GM12878 (cell line): ENCODE results near the gene FOXK1. TPM values are rescaled to one million over a fixed set of nuclear protein-coding genes. Genes with fewer than 3 reads are reported as not detected.
A peak's percentile ranks its signal among the peaks of the same experiment; 100 is the strongest.

Experiments used
- ATAC-seq: fragments of 200-7000 bp; cut with Tn5 transposase; 3 replicates; pipeline ENCODE4 v1.9.1; 2020; ENCODE audit warnings: mild to moderate bottlenecking, moderate library complexity
- BruUV-seq: library from RNA; stranded (reverse); fragments of 400-500 nt; replicated peaks from 2 replicates; lab custom pipeline; 2021; lab: Mats Ljungman, UMichigan
- CTCF ChIA-PET: fragments of 300-600 bp; sonication (Branson Sonifier 250); formaldehyde crosslinking; extraction: SDS; loops from one replicate; lab custom pipeline; 2021; ENCODE audit warnings: inconsistent platforms; lab: Yijun Ruan, JAX
- POLR2A ChIA-PET: fragments of 350-600 bp; formaldehyde crosslinking; extraction: SDS; loops from one replicate; lab custom pipeline; 2021; ENCODE audit warnings: inconsistent platforms; lab: Charles Lee
- RAD21 ChIA-PET: fragments of 300-600 bp; sonication (Branson Sonifier 250); formaldehyde crosslinking; loops from one replicate; lab custom pipeline; 2023; ENCODE audit warnings: antibody characterized with exemption; ENCODE audit not compliant: unreplicated experiment; lab: Charles Lee
- SMC1A ChIA-PET: fragments of 300-600 bp; sonication (Branson Sonifier 250); formaldehyde crosslinking; loops from one replicate; lab custom pipeline; 2023; ENCODE audit not compliant: unreplicated experiment, uncharacterized antibody; lab: Charles Lee
- DNase-seq: peaks from one replicate; pipeline ENCODE4 v3.0.0-alpha.2; 2011; ENCODE audit warnings: low read depth, low spot score
- FAIRE-seq: peaks from 3 replicates; lab custom pipeline; 2011; peaks lifted over from hg19 to GRCh38; lab: Jason Lieb, UNC
- H2AFZ ChIP-seq: 2 replicates; pipeline ENCODE4 v1.6.0; 2011; ENCODE audit warnings: low read depth, low read length, control low read depth; ENCODE audit not compliant: control insufficient read depth
- H3K27ac ChIP-seq: 2 replicates; pipeline ENCODE4 v1.5.1; 2011; ENCODE audit warnings: control low read depth; ENCODE audit not compliant: control insufficient read depth, insufficient read depth
- H3K27me3 ChIP-seq, 2 experiments: replicated peaks in 1 of 2; 2 replicates each; pipeline versions ENCODE4 v1.6.0 to v1.6.1; 2011; ENCODE audit warnings: low read length in 1 of 2; ENCODE audit not compliant: control insufficient read depth in 2 of 2, insufficient read depth in 2 of 2
- H3K36me3 ChIP-seq, 2 experiments: 2 replicates each; pipeline ENCODE4 v1.5.1; 2011; ENCODE audit warnings: low read length in 1 of 2; ENCODE audit not compliant: control insufficient read depth in 2 of 2, insufficient read depth in 2 of 2
- H3K4me1 ChIP-seq: 2 replicates; pipeline ENCODE4 v1.6.1; 2011; ENCODE audit warnings: mild to moderate bottlenecking, low read length, moderate library complexity, mixed read lengths; ENCODE audit not compliant: control insufficient read depth, insufficient read depth
- H3K4me2 ChIP-seq: 2 replicates; pipeline ENCODE4 v1.6.0; 2011; ENCODE audit warnings: control low read depth; ENCODE audit not compliant: control insufficient read depth, insufficient read depth
- H3K4me3 ChIP-seq: fragments of 200-600 bp; sonication (generic); 2 replicates; pipeline ENCODE4 v1.5.1; 2016
- H3K79me2 ChIP-seq: 2 replicates; pipeline ENCODE4 v1.6.0; 2011; ENCODE audit warnings: low read length; ENCODE audit not compliant: control insufficient read depth, insufficient read depth
- H3K9ac ChIP-seq: 2 replicates; pipeline ENCODE4 v1.8.0; 2011; ENCODE audit warnings: low read length, control low read depth, mixed read lengths; ENCODE audit not compliant: control insufficient read depth, insufficient read depth
- H3K9me3 ChIP-seq: replicated peaks from 3 replicates; pipeline ENCODE4 v1.5.1; 2011; ENCODE audit warnings: mild to moderate bottlenecking, low read length; ENCODE audit not compliant: control insufficient read depth, insufficient read depth
- H4K20me1 ChIP-seq: 2 replicates; pipeline ENCODE4 v1.6.0; 2011; ENCODE audit not compliant: control insufficient read depth, insufficient read depth
- WGBS: methylation state at CpG from one replicate; pipeline ENCODE4 v1.1.6; 2016; ENCODE audit warnings: low lambda C conversion rate; ENCODE audit not compliant: insufficient replicate concordance, insufficient coverage; ENCODE audit errors: missing lambda C conversion rate; 5-methylcytosine and 5-hydroxymethylcytosine counted together
- in situ Hi-C: fragments of 300-500 bp; cut with MboI; formaldehyde crosslinking; loops from 9 replicates; pipeline ENCODE4 v1.14.3; 2018; ENCODE audit warnings: mixed read lengths
- intact Hi-C: fragments of 100-400 bp; cut with micrococcal nuclease; formaldehyde crosslinking; loops from one replicate; pipeline ENCODE4 v1.14.2; 2022; ENCODE audit not compliant: unreplicated experiment
- polyA plus RNA-seq, 11 experiments: library from polyadenylated mRNA; depleted of rRNA in 4 of 11; unstranded in 6 of 11; stranded (reverse) in 5 of 11; fragments of >200 nt; fragmentation: Nextera tagmentation in 4 of 11; fragmentation: Illumina TruSeq in 1 of 11; extraction: Ambion mirVana in 4 of 11; extraction: Trizol in 1 of 11; gene quantifications; 1 replicate in 1 of 11; 2 replicates in 10 of 11; pipeline versions ENCODE4 v1.2.1 to v1.2.3, GENCODE V29; 2011 to 2016; ENCODE audit warnings: inconsistent platforms in 2 of 11, missing spikeins in 2 of 11, low read depth in 1 of 11
- total RNA-seq, 4 experiments: library from RNA; depleted of rRNA in 3 of 4; stranded (reverse); fragments of >200 nt in 3 of 4; fragmentation: Illumina TruSeq in 1 of 4; extraction: Trizol in 1 of 4; gene quantifications; 2 replicates each; pipeline versions ENCODE4 v1.2.1 to v1.2.3, GENCODE V29; 2013 to 2021
- TF ChIP-seq, protein P1 (sequence below): fragments of 450-650 bp; IDR thresholded peaks from 2 replicates; pipeline ENCODE4 v1.6.1; 2016; ENCODE audit warnings: mild to moderate bottlenecking
- TF ChIP-seq, protein P2 (sequence below): IDR thresholded peaks from 2 replicates; pipeline ENCODE4 v1.6.1; 2012; ENCODE audit warnings: low read depth, low read length, improper control_type of control experiment

The FOXK1 gene
- total and polyA plus RNA-seq, 10 of the 15 experiments (the other 5 are each of a cell fraction or from before 2014, with no cell fraction given), result 0.24 to 31.8 (median 4.5) TPM

DNA sequence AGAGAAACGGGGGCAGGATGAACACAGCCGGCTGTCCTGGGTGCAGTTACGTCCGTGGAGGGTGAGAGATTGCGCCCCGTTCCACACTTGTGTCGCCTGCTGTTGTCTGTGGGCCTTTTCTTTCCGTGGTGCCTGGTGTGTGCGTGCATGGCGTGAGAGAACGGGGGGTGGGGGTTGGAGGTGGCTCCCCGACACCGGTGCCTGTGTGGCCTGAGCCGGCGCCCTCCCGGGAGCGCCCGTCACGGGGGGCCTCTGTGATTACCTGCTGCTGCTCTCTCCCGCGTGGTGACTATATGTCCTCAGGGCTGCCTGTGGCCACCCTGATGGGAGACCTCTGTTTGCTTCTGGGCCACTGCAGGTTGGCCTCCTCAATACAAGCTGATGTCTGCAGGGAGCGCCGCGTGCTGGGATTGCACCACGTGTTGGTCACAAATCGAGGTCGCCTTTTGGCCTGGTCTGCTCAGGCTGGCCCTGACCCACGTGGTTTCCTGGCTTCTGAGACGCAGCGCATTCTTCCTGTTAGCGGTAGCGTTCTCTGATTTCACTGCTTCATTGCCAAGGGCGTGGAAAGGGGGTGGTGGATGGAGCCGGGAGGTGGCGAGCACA is 82.4 kb downstream of the FOXK1 start:
- Histone ChIP-seq H2AFZ (no peak overlapping the region), H3K79me2 (no peaks in the 10 kb centered on the region), H3K4me3 (no peak overlapping the region), H3K27ac (no peak overlapping the region), H3K9ac (no peak overlapping the region), H4K20me1 (no peaks in the 10 kb centered on the region), H3K27me3 (no peaks in the 10 kb centered on the region), H3K36me3 (peaks cover 6 to 12% of the 10 kb centered on the region in 2 experiments; a peak in 3 of 4 replicates), H3K9me3 (no peaks in the 10 kb centered on the region), H3K4me2 (no peak overlapping the region), H3K4me1 (no peaks in the 10 kb centered on the region)
- ChIA-PET SMC1A (no interaction called here), POLR2A (no interaction called here), CTCF (no interaction called here), RAD21 (no interaction called here)
- ATAC-seq (no peak), DNase-seq (no peak), FAIRE-seq (no peak)
- TSS peak; percentile 7 for BruUV-seq
- 97% methylated on average over 35 of the region's 35 CpGs for WGBS
- TF ChIP-seq, protein P1, sequence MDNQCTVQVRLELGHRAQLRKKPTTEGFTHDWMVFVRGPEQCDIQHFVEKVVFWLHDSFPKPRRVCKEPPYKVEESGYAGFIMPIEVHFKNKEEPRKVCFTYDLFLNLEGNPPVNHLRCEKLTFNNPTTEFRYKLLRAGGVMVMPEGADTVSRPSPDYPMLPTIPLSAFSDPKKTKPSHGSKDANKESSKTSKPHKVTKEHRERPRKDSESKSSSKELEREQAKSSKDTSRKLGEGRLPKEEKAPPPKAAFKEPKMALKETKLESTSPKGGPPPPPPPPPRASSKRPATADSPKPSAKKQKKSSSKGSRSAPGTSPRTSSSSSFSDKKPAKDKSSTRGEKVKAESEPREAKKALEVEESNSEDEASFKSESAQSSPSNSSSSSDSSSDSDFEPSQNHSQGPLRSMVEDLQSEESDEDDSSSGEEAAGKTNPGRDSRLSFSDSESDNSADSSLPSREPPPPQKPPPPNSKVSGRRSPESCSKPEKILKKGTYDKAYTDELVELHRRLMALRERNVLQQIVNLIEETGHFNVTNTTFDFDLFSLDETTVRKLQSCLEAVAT, result no peak
- TF ChIP-seq, protein P2, sequence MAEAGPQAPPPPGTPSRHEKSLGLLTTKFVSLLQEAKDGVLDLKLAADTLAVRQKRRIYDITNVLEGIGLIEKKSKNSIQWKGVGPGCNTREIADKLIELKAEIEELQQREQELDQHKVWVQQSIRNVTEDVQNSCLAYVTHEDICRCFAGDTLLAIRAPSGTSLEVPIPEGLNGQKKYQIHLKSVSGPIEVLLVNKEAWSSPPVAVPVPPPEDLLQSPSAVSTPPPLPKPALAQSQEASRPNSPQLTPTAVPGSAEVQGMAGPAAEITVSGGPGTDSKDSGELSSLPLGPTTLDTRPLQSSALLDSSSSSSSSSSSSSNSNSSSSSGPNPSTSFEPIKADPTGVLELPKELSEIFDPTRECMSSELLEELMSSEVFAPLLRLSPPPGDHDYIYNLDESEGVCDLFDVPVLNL, result no peak
- intact Hi-C loops, result no loop called here
- in situ Hi-C loops, result no loop called here
